ENCODE results near the gene SPATS2L. TPM values are rescaled to one million over a fixed set of nuclear protein-coding genes. Genes with fewer than 3 reads are reported as not detected.

SPATS2L gene
- total RNA-seq, 1 donor from 2014 or later: 97.8 TPM

- no peak for DNase-seq (ENCODE audit: extremely low spot score, unreplicated experiment)
- TF ChIP-seq CTCF (conservative IDR thresholded peaks at IDR 0.05): no peak
- Mint-ChIP-seq H3K36me3 (no peaks in the 10 kb centered on the region), H3K27ac (peak overlapping the region; percentile 50), H3K9me3 (no peaks in the 10 kb centered on the region), H3K4me3 (no peak overlapping the region), H3K27me3 (no peaks in the 10 kb centered on the region), H3K4me1 (ENCODE audit: unreplicated experiment) (peaks cover 20% of the 10 kb centered on the region)
Observed at GRCh38 chr2:200301953-200302858, 4.3 kb upstream of the SPATS2L start.

DNA sequence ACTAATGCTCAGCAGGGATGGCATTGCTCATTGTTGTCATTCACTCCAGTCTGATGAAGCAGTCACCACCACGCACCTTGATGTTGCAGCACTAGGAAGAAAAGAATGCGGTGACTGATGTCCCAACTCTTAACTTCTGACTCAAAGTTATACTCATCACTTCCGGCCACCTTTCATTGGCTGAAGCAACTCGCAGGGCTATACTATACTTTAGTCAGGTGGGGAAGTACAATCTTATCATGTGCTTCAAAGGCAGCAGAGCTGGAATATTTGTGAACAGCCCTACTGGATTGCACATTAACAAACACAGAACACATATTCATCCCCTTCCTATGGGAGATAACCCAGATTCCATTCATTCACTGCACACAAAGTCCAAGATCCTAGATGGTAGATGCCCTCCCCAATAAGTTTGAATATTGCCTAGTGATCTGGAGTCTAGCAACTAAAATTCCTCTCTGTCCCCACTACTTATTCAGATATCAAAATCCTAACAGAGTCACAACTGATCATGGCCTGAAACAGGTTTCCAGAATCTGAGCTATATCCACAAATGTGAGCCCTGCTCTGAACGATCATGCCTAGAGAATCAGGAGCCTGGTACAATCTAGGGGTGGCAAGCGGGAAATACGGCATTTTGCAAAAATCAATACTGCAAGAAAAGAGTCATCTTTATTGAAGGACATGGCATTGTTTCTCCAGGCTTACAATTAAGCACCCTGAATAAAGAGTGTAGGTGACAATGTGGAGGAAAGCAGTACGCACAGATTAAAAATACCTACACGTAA is 3.4 kb upstream of the SPATS2L start:
- no peak for TF ChIP-seq CTCF (conservative IDR thresholded peaks at IDR 0.05)
- peak overlapping the region; percentile 27 for H3K4me3 Mint-ChIP-seq
- peak overlapping the region; percentile 50 for H3K27ac Mint-ChIP-seq
- H3K9me3 Mint-ChIP-seq: no peaks in the 10 kb centered on the region
- H3K4me1 Mint-ChIP-seq (ENCODE audit: unreplicated experiment): peaks cover 24% of the 10 kb centered on the region
- no peaks in the 10 kb centered on the region for H3K36me3 Mint-ChIP-seq
- H3K27me3 Mint-ChIP-seq: no peaks in the 10 kb centered on the region
- DNase-seq (ENCODE audit: extremely low spot score, unreplicated experiment): no peak

DNA sequence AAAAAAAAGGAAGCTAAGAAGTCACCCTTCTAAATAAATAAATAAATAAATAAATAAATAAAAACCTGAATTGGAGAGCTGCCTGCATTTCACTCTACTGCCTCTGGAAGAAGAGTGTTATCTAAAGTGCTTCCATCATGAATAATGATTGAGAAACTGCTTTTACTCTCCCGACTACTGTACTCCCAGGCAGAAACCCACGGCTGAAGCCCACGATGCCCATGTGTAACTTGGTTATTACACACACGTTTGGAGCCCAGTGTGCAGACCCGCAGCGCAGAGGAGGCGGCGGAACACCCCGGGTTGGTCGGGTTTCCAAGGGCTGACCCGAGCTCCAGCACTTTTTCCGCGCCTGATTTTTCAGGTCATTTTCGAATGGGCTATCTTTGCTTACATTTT is 697 bp upstream of the SPATS2L start:
- H3K4me3 Mint-ChIP-seq: peak overlapping the region; percentile 95
- peaks cover 5% of the 10 kb centered on the region for H3K9me3 Mint-ChIP-seq
- peaks cover 3% of the 10 kb centered on the region for H3K36me3 Mint-ChIP-seq
- no peaks in the 10 kb centered on the region for H3K27me3 Mint-ChIP-seq
- peak; percentile 69 for DNase-seq (ENCODE audit: extremely low spot score, unreplicated experiment)
- H3K4me1 Mint-ChIP-seq (ENCODE audit: unreplicated experiment): peaks cover 34% of the 10 kb centered on the region
- peak overlapping the region; percentile 97 for H3K27ac Mint-ChIP-seq
- peak; percentile 61 for TF ChIP-seq CTCF (conservative IDR thresholded peaks at IDR 0.05)

DNA sequence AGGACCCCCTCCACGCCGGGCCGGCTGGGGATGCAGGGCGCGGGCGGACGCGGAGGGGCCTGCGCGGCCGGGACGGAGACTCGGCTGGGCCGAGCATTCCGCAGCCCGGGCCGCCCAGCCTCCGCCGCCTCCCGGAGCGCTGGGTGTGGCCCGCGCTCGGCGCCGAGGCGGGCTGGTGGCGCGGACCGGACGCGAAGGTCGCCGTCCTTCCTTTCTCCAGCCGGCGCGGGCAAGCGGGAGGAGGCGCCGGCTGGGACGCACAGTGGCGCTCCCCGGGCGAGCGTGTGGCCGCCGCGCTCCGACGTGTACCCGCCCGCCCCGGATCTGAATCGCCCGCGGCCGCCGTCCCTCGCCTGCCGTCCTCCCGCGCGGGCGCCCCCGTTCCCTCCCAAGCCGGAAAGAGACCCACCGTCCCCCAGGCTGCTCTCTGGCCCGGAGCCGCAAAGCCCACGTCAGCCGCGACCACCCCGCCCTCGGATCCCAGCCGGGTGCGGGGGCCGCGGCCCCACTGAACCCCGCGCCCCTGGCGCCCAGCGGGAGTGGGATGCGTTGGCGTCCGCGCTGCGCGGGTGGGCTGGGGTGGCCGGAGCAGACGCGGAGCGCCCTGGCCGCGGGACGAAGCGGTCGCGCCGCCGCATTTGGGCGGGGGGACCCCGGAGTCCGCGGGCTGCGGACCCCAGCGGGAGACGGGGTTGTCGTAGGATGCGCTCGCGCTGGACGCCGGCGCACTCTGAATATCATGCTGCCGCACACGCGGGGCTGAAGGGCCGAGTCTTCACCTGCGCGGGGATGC is 634 bp downstream of the SPATS2L start:
- Mint-ChIP-seq H3K4me3 (peak overlapping the region; percentile 90), H3K36me3 (peaks cover 5% of the 10 kb centered on the region), H3K4me1 (ENCODE audit: unreplicated experiment) (peaks cover 44% of the 10 kb centered on the region), H3K27me3 (no peaks in the 10 kb centered on the region), H3K9me3 (peaks cover 6% of the 10 kb centered on the region), H3K27ac (peak overlapping the region; percentile 90)
- DNase-seq (ENCODE audit: extremely low spot score, unreplicated experiment): peak; percentile 74
- no peak for TF ChIP-seq CTCF (conservative IDR thresholded peaks at IDR 0.05)
